ENCODE data around the gene GRWD1.

DNA sequence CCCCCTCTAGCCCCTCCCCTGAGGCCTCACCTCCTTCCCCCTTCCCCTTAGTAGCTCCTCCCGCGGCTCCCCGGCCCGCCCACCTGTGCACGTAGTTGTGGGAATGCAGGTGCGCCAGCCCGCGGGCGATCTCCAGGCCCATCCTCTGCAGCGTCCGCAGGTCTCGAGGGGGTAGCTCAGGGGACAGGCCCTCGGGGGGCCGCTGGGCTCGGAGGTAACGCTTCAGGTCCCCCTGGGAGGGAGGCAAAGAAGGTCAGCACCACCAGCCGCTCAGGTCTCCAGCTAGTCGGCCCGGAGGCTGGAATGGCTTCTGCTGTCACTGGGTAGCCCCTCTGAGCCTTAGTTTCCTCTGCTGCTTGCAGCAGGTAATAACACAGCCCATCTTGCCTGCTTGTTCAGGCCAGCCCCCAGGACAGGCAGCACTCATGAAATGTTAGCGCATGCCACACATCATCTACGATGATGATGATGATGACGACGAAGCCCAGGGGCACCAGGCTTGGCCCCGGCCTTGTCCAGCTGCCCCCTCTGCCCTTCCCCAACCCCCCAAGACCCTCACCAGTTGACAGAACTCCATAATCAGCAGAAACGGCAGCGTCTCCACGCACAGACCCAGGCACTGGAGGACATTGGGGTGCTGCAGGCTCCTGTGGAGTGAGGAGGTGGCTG lies 56.7 kb downstream of the GRWD1 start:
- TF ChIP-seq POLR2A (IDR thresholded peaks at IDR 0.05) = no peak
- TF ChIP-seq, protein P1, sequence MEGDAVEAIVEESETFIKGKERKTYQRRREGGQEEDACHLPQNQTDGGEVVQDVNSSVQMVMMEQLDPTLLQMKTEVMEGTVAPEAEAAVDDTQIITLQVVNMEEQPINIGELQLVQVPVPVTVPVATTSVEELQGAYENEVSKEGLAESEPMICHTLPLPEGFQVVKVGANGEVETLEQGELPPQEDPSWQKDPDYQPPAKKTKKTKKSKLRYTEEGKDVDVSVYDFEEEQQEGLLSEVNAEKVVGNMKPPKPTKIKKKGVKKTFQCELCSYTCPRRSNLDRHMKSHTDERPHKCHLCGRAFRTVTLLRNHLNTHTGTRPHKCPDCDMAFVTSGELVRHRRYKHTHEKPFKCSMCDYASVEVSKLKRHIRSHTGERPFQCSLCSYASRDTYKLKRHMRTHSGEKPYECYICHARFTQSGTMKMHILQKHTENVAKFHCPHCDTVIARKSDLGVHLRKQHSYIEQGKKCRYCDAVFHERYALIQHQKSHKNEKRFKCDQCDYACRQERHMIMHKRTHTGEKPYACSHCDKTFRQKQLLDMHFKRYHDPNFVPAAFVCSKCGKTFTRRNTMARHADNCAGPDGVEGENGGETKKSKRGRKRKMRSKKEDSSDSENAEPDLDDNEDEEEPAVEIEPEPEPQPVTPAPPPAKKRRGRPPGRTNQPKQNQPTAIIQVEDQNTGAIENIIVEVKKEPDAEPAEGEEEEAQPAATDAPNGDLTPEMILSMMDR (IDR thresholded peaks at IDR 0.05 in 4 of 5, conservative IDR thresholded peaks at IDR 0.05 in 1 of 5) = no peak

Measured in gastrocnemius medialis (tissue), 4 donors.